Keratinocyte (primary cell): ENCODE measurements around the gene FAM8A1. TPM values are rescaled to one million over a fixed set of nuclear protein-coding genes. Genes with fewer than 3 reads are reported as not detected.

Experiments
- DNase-seq: peaks from one replicate; pipeline ENCODE4 v3.0.0-alpha.2; 2011; ENCODE audit warnings: low read depth, missing footprints, low spot score
- FAIRE-seq: peaks from 2 replicates; lab custom pipeline; 2011; peaks lifted over from hg19 to GRCh38; lab: Jason Lieb, UNC
- H2AFZ ChIP-seq: 2 replicates; pipeline ENCODE4 v1.6.0; 2012; ENCODE audit warnings: low read length, control low read depth, inconsistent platforms; ENCODE audit not compliant: control insufficient read depth
- H3K27ac ChIP-seq: 2 replicates; pipeline ENCODE4 v1.5.1; 2011; ENCODE audit warnings: low read length; ENCODE audit not compliant: control insufficient read depth, insufficient read depth
- H3K27me3 ChIP-seq: 3 replicates; pipeline ENCODE4 v1.6.0; 2011; ENCODE audit warnings: low read length; ENCODE audit not compliant: control insufficient read depth, insufficient read depth; ENCODE audit errors: extremely low read depth
- H3K36me3 ChIP-seq, 2 experiments: 2 replicates in 1 of 2; 3 replicates in 1 of 2; pipeline ENCODE4 v1.5.1; 2011; ENCODE audit warnings: low read length in 2 of 2, mild to moderate bottlenecking in 1 of 2; ENCODE audit not compliant: control insufficient read depth in 2 of 2, insufficient read depth in 2 of 2; ENCODE audit errors: extremely low read depth in 1 of 2
- H3K4me1 ChIP-seq: 3 replicates; pipeline ENCODE4 v1.5.1; 2011; ENCODE audit warnings: low read length; ENCODE audit not compliant: control insufficient read depth, insufficient read depth; ENCODE audit errors: extremely low read depth
- H3K4me2 ChIP-seq: 3 replicates; pipeline ENCODE4 v1.6.0; 2011; ENCODE audit warnings: low read depth, low read length; ENCODE audit not compliant: control insufficient read depth, insufficient read depth; ENCODE audit errors: extremely low read depth
- H3K4me3 ChIP-seq, 3 experiments: fragments of 200-600 bp in 1 of 3; sonication (generic) in 1 of 3; 2 replicates in 2 of 3; 3 replicates in 1 of 3; pipeline ENCODE4 v1.5.1; 2011 to 2016; ENCODE audit warnings: low read length in 3 of 3, mild to moderate bottlenecking in 3 of 3, control low read depth in 2 of 3, inconsistent platforms in 1 of 3, low read depth in 1 of 3, mixed read lengths in 1 of 3, mixed run types in 1 of 3, moderate library complexity in 1 of 3; ENCODE audit not compliant: control insufficient read depth in 2 of 3, insufficient read depth in 2 of 3; ENCODE audit errors: extremely low read depth in 1 of 3
- H3K79me2 ChIP-seq: 2 replicates; pipeline ENCODE4 v1.6.0; 2012; ENCODE audit warnings: low read length; ENCODE audit not compliant: control insufficient read depth, insufficient read depth
- H3K9ac ChIP-seq: 3 replicates; pipeline ENCODE4 v1.6.0; 2011; ENCODE audit warnings: low read length; ENCODE audit not compliant: control insufficient read depth, insufficient read depth; ENCODE audit errors: extremely low read depth
- H3K9me1 ChIP-seq: 3 replicates; pipeline ENCODE4 v1.6.0; 2011; ENCODE audit warnings: low read length; ENCODE audit not compliant: control insufficient read depth, insufficient read depth; ENCODE audit errors: extremely low read depth
- H3K9me3 ChIP-seq: 2 replicates; pipeline ENCODE4 v1.5.1; 2012; ENCODE audit warnings: low read depth, low read length; ENCODE audit not compliant: control insufficient read depth
- H4K20me1 ChIP-seq: 3 replicates; pipeline ENCODE4 v1.6.0; 2011; ENCODE audit warnings: low read length; ENCODE audit not compliant: control insufficient read depth, insufficient read depth; ENCODE audit errors: extremely low read depth
- EZH2 ChIP-seq: IDR thresholded peaks from one replicate; pipeline ENCODE4 v1.6.1; 2012; ENCODE audit warnings: inconsistent platforms, mild to moderate bottlenecking, low read length, moderate library complexity
- dilution Hi-C: fragments of 300-500 bp; cut with MboI; formaldehyde crosslinking; loops from one replicate; pipeline ENCODE4 v1.7.0; 2020; ENCODE audit warnings: low sequenced_read_pairs; ENCODE audit not compliant: extremely low pct_ligation_motif_present
- polyA plus RNA-seq, 5 experiments: library from polyadenylated mRNA; depleted of rRNA in 3 of 5; stranded (reverse) in 3 of 5; stranded (forward) in 1 of 5; unstranded in 1 of 5; fragments of >200 nt; gene quantifications; 1 replicate in 1 of 5; 2 replicates in 3 of 5; 3 replicates in 1 of 5; pipeline versions ENCODE4 v1.2.1 to v1.2.3, GENCODE V29; 2011 to 2012; ENCODE audit warnings: missing spikeins in 2 of 5, low read depth in 1 of 5, low replicate concordance in 1 of 5
- TF ChIP-seq, protein P1 (sequence below), 3 experiments: IDR thresholded peaks in 1 of 3; conservative IDR thresholded peaks in 1 of 3; optimal IDR thresholded peaks in 1 of 3; 2 replicates in 2 of 3; 3 replicates in 1 of 3; pipeline versions ENCODE3 to v1.5.1; 2011; ENCODE audit warnings: low read length in 3 of 3, mild to moderate bottlenecking in 3 of 3, moderate library complexity in 2 of 3, control low read depth in 1 of 3, inconsistent platforms in 1 of 3; ENCODE audit not compliant: insufficient read depth in 2 of 3; ENCODE audit errors: extremely low read depth in 1 of 3

Gene FAM8A1
- polyA plus RNA-seq, 1 donor (not counting 4 experiments of a cell fraction or from before 2014, with no cell fraction given) = 9.1 TPM

- TF ChIP-seq EZH2 = no peak
- TF ChIP-seq, protein P1, sequence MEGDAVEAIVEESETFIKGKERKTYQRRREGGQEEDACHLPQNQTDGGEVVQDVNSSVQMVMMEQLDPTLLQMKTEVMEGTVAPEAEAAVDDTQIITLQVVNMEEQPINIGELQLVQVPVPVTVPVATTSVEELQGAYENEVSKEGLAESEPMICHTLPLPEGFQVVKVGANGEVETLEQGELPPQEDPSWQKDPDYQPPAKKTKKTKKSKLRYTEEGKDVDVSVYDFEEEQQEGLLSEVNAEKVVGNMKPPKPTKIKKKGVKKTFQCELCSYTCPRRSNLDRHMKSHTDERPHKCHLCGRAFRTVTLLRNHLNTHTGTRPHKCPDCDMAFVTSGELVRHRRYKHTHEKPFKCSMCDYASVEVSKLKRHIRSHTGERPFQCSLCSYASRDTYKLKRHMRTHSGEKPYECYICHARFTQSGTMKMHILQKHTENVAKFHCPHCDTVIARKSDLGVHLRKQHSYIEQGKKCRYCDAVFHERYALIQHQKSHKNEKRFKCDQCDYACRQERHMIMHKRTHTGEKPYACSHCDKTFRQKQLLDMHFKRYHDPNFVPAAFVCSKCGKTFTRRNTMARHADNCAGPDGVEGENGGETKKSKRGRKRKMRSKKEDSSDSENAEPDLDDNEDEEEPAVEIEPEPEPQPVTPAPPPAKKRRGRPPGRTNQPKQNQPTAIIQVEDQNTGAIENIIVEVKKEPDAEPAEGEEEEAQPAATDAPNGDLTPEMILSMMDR (optimal IDR thresholded peaks at IDR 0.05 in 1 of 3, IDR thresholded peaks at IDR 0.05 in 1 of 3, conservative IDR thresholded peaks at IDR 0.05 in 1 of 3; ENCODE audit: extremely low read depth in 1 of 3, insufficient read depth in 2 of 3, low read length in 3 of 3) = no peak
- Histone ChIP-seq H3K27me3 (no peaks in the 10 kb centered on the region), H4K20me1 (peaks cover 3% of the 10 kb centered on the region), H3K9me1 (no peaks in the 10 kb centered on the region), H2AFZ (no peak overlapping the region), H3K36me3 (peaks cover 7 to 20% of the 10 kb centered on the region in 2 experiments), H3K79me2 (peaks cover 25% of the 10 kb centered on the region), H3K4me1 (no peaks in the 10 kb centered on the region), H3K4me3 (no peak overlapping the region), H3K9me3 (no peaks in the 10 kb centered on the region), H3K27ac (no peak overlapping the region), H3K4me2 (no peak overlapping the region), H3K9ac (no peak overlapping the region)
- no peak for FAIRE-seq
- DNase-seq = no peak
- dilution Hi-C loops = no loop called here
Observed at GRCh38 chr6:17629824-17630510, 29.9 kb downstream of the FAM8A1 start.

DNA sequence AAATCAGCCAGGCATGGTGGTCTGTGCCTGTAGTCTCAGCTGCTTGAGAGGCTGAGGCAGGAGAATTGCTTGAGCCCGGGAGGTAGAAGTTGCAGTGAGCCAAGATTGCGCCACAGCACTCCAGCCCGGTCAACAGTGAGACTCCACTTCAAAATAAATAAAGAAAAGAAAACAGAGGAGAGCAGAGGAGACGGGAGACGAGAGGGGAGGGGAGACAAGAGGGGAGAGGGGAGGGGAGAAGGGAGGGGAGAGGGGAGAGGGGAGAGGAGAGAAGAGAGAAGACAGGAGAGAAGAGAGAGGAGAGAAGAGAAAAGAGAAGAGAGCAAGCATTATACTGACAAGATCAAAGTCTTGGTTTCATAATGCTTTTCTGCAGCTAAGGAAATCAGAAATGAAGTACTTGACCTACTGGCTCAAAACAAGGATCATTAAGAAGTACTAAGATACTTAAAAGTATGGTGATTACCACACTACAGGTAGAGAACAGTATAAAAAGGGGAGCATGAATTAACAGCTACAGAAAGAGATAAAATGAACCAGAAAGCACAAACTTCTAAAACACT, 30.5 kb downstream of the FAM8A1 start:
- DNase-seq (no peak), FAIRE-seq (no peak)
- Histone ChIP-seq H2AFZ (no peak overlapping the region), H3K9ac (no peak overlapping the region), H3K27ac (no peak overlapping the region), H3K9me1 (no peaks in the 10 kb centered on the region), H3K27me3 (no peaks in the 10 kb centered on the region), H3K4me3 (no peak overlapping the region), H4K20me1 (peaks cover 3% of the 10 kb centered on the region), H3K36me3 (peaks cover 9 to 18% of the 10 kb centered on the region in 2 experiments), H3K4me1 (no peaks in the 10 kb centered on the region), H3K9me3 (no peaks in the 10 kb centered on the region), H3K79me2 (peaks cover 28% of the 10 kb centered on the region), H3K4me2 (no peak overlapping the region)
- dilution Hi-C loops = no loop called here
- TF ChIP-seq, protein P1 (optimal IDR thresholded peaks at IDR 0.05 in 1 of 3, IDR thresholded peaks at IDR 0.05 in 1 of 3, conservative IDR thresholded peaks at IDR 0.05 in 1 of 3; ENCODE audit: extremely low read depth in 1 of 3, insufficient read depth in 2 of 3, low read length in 3 of 3) = no peak
- TF ChIP-seq EZH2 = no peak
